ENCODE results near the gene LIFR.

DNA sequence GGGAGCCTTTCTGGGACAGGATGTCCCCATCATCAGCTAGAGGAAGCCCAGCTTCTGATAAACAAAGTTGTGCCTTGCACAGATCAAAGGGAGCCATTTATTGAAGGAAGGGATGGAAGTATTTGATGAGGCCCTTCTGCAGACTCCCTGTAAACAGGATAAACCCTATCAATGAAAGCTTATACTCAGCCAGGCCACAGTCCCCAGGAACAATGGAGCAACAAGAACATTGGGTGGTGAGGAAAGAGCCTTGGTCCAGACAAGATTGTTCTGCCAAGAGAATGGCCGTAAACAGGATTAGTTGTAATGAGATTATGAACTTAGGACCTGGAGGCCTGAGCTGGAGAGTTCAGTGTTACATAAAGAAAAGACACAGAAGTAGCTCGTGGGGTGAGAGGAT is 40.5 kb upstream of the LIFR start:
- TF ChIP-seq, protein P1, sequence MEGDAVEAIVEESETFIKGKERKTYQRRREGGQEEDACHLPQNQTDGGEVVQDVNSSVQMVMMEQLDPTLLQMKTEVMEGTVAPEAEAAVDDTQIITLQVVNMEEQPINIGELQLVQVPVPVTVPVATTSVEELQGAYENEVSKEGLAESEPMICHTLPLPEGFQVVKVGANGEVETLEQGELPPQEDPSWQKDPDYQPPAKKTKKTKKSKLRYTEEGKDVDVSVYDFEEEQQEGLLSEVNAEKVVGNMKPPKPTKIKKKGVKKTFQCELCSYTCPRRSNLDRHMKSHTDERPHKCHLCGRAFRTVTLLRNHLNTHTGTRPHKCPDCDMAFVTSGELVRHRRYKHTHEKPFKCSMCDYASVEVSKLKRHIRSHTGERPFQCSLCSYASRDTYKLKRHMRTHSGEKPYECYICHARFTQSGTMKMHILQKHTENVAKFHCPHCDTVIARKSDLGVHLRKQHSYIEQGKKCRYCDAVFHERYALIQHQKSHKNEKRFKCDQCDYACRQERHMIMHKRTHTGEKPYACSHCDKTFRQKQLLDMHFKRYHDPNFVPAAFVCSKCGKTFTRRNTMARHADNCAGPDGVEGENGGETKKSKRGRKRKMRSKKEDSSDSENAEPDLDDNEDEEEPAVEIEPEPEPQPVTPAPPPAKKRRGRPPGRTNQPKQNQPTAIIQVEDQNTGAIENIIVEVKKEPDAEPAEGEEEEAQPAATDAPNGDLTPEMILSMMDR (IDR thresholded peaks at IDR 0.05), result no peak
- TF ChIP-seq EP300 (IDR thresholded peaks at IDR 0.05), result no peak

Data from sigmoid colon (tissue), 4 donors.